HG03135 (cell line): ENCODE results near the gene ARHGDIG.

Source experiments
- ATAC-seq: cut with Tn5 transposase; IDR thresholded peaks from one replicate; pipeline ENCODE4 v1.9.1; 2021; ENCODE audit warnings: mild to moderate bottlenecking, moderate library complexity; ENCODE audit not compliant: unreplicated experiment

ARHGDIG gene

DNA sequence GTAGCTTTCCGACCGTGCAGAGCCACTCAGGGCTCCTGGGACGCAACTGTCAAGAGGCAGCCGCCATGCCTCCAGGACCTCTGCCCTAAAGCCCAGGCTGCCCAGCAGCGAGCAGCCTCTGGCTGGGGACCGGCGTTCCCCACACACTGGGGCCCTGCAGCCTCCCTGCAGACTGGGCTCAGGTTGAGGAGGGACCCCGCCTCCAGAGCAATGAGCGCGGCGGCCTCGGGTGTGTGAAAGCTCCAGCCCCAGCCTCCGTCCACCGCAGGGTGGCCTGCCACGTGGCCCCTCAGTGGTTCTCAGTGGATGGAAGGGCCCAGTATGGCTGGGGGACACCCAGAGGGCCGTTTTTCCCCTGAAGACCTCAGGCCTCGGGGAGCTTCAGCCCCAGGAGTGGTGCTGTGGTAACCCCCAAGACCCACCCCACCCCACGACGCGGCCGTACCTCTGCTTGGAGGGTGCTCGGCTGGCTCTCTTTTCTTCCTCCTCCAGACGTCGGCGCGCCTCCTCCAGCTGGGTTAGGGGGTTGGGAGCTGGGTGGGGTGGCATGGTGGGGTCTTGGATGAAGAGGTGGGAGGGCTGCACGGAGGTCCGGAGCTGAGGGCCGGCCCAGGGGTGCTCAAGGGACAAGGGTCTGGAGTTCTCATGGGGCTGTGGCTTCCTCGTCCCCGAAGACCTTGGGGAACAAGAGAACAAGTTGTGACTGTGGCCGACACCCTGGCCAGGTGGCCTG, 12.8 kb downstream of the ARHGDIG start:
- ATAC-seq, result no peak

DNA sequence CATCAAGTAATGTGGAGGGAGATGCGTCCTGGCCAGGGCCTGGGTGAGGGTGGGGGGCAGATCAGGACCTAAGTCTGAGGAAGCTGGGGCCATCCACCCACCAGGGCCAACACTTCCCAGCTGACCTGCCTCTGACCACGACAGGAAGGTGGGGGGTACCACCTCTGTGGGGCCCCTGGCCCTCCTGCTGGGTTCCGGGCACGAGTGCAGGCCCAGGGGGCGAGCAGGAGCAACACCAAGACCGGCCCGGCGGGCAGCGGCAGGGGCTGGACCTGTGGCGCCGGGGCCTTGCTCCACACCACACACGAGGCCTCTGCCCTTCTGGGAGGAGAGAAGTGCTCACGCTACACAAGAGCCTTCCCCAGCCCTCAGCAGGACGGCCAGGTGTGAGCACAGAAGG, 15.9 kb downstream of the ARHGDIG start:
- no peak for ATAC-seq

DNA sequence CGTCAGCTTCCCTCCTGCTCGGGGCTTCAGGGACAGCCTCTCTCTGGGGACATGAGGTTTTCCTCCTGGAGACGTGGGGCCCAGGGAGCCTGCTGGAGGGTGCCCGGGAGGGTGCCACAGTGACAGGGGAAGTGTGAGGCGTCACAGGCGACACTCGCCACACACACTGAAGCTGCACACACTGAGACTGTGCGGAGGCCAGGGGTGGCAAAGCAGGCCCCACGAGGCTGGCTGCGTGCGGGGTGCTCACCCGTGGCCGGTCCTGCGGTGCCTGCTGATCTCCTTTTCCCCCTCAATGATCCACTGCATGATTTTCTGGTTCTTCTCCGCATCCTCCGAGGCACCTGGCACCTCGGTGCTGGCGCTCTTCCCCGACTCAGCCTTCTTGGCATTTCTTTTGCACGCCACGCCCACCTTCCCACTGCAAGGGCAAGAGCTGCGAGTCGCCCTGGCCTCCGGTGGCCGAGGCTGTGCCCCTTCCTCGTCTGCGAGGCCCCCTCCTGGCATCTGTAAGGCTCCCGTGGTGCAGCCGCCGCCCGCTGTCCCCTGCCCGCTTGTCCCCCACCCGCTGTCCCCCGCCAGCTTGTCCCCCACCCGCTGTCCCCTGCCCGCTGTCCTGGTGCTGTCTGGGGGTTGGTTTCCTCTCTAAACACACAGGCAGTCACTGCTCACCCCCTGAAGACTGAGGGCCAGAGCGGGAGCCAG, 16.6 kb downstream of the ARHGDIG start:
- ATAC-seq, result no peak

- no peak for ATAC-seq
Observed at GRCh38 chr16:297832-298231, 17.4 kb downstream of the ARHGDIG start.

- no peak for ATAC-seq
Observed at GRCh38 chr16:301235-301634, 20.8 kb downstream of the ARHGDIG start.

DNA sequence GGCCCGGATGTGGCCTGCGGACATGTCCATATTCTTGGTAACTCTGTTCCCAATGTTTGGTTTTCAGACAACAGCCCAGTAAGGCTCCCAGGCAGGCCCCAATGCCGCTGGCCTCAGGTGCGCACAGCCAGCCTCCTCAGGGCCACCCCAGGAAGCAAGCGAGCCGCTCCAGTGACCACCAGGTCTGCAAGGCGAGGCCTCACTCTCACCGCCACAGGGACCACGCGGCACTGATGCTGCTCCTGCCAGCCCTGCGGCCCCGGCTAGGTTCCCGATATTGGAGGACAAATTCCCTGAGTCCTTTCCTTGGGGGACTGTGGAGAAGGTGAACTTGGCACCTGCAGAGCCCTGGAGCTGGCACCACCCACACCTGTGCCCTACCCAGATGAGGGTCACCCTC, 21.6 kb downstream of the ARHGDIG start:
- ATAC-seq, result no peak

DNA sequence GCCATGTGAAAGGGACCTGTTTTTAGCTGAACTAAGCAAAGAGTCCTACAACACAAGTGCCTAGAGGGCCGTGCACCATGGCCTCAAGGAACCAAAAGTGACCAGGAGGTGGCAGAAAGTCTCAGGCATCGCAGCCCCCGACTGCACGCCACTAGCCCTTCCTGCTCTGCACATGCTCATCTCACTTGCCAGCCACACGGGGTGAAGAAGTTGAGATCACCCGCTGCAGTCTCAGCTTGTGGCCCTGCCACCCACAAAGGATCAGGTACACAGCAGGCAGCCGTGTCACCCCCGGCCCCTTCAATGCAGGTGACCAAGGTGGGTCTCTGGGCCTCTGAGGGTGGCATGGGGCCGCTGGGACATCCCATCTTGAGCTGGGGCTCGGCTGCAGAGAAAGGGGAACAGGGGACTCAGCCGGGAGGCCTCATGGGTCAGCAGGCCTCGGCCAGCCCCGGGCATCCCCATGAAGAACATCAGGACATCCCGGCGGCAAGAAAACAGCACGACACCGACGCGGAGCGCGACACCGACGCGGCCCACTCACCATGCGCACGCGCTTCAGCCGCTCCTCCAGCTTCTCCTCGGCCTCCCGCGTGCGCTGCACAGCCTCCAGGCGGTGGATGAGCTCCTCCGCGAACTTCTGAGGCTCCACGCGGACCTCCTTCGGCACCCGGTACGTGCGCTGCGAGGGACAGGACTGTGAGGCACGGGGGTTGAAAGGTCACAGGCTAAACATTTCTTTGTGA, 23.5 kb downstream of the ARHGDIG start:
- ATAC-seq, result no peak

- no peak for ATAC-seq
Observed at GRCh38 chr16:305916-306626, 25.7 kb downstream of the ARHGDIG start.

GRCh38 chr16:306911-307370, 26.6 kb downstream of the ARHGDIG start:
- ATAC-seq, result no peak

DNA sequence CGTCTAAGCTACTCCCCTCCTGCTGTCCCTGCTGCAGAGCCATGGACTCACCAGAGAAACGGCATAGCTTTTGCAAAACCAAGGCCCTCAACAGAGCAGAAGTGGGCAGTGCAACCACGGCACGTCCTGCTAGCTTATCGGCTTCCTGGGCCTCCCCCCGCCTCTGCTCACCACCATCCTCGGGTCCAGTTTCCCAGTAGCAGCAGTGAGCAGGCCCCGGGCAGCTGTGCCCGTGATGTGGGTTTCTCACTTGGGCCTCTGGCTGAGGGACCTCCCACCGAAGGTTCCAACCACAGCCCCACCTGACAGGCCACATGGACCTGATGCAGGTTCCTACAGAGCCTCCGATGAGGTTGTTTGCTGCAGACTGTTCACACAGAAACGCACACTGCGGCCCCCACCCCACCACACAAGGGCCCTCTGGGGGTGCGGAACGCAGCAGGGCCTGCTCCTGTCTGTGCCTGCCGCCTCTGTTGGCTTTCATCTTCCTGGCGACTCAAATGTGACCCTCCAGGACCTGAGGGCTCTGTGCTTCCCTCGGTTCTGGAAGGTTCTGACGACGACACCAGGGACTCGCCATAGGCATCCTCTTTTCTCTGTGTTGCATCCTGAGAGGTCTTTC, 27.4 kb downstream of the ARHGDIG start:
- ATAC-seq, result no peak

GRCh38 chr16:309476-309875, 29.1 kb downstream of the ARHGDIG start:
- ATAC-seq, result no peak

DNA sequence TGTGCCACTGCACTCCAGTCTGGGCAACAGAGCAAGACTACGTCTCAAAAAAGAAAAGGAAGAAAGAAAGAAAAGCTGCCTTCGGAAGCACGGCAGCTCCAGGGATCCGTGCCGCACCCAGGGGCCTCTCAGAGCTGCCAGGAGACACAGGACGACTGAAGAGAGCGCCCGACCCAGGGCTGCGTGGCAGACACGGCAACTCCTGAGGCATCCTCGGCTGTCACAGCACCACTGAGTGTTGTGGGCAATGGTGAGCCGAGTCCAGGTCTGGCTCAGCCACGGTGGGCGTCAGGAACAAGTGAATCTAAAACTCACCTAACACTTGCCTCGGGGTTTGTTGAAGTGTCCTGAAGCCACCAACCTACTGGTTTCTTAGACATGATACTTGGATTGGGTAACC, 31.3 kb downstream of the ARHGDIG start:
- no peak for ATAC-seq

DNA sequence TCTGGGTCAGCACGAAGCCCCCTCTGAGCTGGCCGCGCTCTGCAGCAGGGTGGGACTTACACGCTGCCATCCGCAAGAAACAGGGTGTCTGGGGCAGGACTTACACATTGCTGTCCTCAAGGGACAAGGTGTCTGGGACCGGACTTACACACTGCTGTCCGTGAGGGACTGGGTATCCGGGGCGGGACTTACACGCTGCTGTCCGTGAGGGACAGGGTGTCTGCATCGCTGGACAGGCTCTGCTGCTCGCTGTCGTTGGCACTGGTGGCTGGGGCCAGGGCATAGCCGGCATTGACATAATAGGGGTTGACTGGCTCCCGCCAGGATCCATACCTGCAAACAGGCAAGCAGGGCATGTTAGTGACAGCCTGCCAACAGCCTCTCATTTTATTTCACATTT, 34.0 kb downstream of the ARHGDIG start:
- ATAC-seq, result no peak

- no peak for ATAC-seq
Observed at GRCh38 chr16:314795-315299, 34.5 kb downstream of the ARHGDIG start.

GRCh38 chr16:316741-317464, 36.5 kb downstream of the ARHGDIG start:
- ATAC-seq, result no peak

DNA sequence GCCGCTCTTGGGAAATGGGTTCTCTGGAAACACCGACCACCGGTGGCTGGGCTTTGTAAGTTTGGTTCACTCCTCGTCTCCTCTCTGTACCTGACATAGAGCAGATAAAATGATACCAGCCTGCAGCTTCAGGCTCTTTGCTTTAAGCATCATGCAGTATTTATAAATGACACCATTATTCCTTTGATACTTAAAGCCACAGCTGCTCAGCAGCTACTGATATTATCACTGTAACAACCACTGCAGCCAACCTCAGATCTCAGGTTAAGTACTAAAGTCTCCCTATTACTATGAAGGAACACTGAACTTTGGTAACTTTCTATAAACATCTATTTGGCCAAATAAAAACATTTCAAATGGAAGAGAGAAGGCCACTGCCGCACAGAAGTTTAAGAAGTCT, 37.2 kb downstream of the ARHGDIG start:
- no peak for ATAC-seq

DNA sequence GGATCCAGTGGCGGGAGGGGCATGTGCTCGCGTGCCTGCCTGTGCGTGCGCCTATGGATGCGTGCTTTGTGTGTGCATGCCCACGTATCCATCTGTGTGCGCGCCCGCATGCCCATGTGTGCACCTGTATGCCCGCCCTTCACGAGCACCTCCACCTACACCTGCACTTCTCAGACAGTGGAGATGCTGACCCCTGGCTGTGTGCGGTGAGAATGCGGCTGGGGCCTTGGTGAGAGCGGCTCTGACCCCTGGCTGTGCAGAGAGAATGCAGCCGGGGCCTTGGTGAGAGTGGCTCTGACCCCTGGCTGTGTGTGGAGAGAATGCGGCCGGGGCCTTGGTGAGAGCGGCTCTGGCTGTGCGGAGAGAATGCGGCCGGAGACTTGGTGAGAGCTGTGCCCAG, 38.2 kb downstream of the ARHGDIG start:
- no peak for ATAC-seq

DNA sequence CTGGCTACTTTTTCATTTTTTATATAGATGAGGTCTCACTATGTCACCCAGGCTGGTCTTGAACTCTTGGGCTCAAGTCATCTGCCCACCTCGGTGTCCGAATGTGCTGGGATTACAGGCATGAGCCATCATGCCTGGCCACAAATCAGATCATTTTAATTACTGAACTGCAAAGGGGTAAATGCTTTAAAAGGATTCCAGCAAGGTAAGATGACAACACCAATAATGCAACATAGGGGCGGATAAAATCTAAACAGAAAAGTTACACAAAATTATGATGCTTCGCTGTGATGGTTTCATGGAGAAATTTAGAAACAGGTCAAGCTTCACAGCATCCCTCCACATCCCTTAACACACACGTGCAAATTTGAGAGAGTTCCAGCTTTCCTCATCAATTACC, 39.8 kb downstream of the ARHGDIG start:
- no peak for ATAC-seq

- no peak for ATAC-seq
Observed at GRCh38 chr16:321532-321931, 41.1 kb downstream of the ARHGDIG start.
